ENCODE measurements around the gene BHMT2. TPM values are rescaled to one million over a fixed set of nuclear protein-coding genes. Genes with fewer than 3 reads are reported as not detected.
A peak's percentile ranks its signal among the peaks of the same experiment; 100 is the strongest.

The BHMT2 gene
- total and polyA plus RNA-seq, 3 donors from 2014 or later: 10.1 to 12.0 (median 10.1) TPM

- intact Hi-C loops (cut with DNase I; ENCODE audit: low total_unique reads): loop anchor here (5.0 to 10.0 kb wide), 2 partner anchors 107 to 331 kb away; no protein-coding TSS in a partner anchor
- H3K4me1 ChIP-seq: no peaks in the 10 kb centered on the region
- no peaks in the 10 kb centered on the region for H3K9me3 ChIP-seq
- H3K27me3 ChIP-seq: no peaks in the 10 kb centered on the region
- WGBS, 2 donors: 1 to 5% methylated on average over 11 of the region's 11 CpGs
- H3K27ac ChIP-seq: peak overlapping the region; percentile 47 to 63
- peak; percentile 54 to 72 (median 56) for TF ChIP-seq CTCF (IDR thresholded peaks at IDR 0.05)
- no peak for TF ChIP-seq POLR2A (IDR thresholded peaks at IDR 0.05)
- DNase-seq: peak; percentile 86
- H3K36me3 ChIP-seq (ENCODE audit: low read depth, missing control alignments): no peaks in the 10 kb centered on the region
- no peak overlapping the region for H3K4me3 ChIP-seq
Observed at GRCh38 chr5:79133657-79134451, 64.3 kb downstream of the BHMT2 start.

GRCh38 chr5:79135790-79136553 lies 66.4 kb downstream of the BHMT2 start:
- Histone ChIP-seq H3K4me3 (no peak overlapping the region), H3K27ac (no peak overlapping the region), H3K4me1 (no peaks in the 10 kb centered on the region), H3K27me3 (no peaks in the 10 kb centered on the region), H3K9me3 (no peaks in the 10 kb centered on the region), H3K36me3 (ENCODE audit: low read depth, missing control alignments) (no peaks in the 10 kb centered on the region)
- no peak for DNase-seq
- intact Hi-C loops (cut with DNase I; ENCODE audit: low total_unique reads): loop anchor here (10.0 kb wide), 1 partner anchor 329 kb away; no protein-coding TSS in a partner anchor
- 80 to 83% methylated on average over 5 of the region's 5 CpGs for WGBS, 2 donors
- no peak for TF ChIP-seq POLR2A (IDR thresholded peaks at IDR 0.05)
- no peak for TF ChIP-seq CTCF (IDR thresholded peaks at IDR 0.05)

- H3K9me3 ChIP-seq: no peaks in the 10 kb centered on the region
- H3K4me3 ChIP-seq: no peak overlapping the region
- no peak for DNase-seq
- 73 to 98% methylated on average over 2 of the region's 2 CpGs for WGBS, 2 donors
- TF ChIP-seq CTCF (IDR thresholded peaks at IDR 0.05): no peak
- TF ChIP-seq POLR2A (IDR thresholded peaks at IDR 0.05): no peak
- H3K27ac ChIP-seq: no peak overlapping the region
- H3K36me3 ChIP-seq (ENCODE audit: low read depth, missing control alignments): no peaks in the 10 kb centered on the region
- intact Hi-C loops (cut with DNase I; ENCODE audit: low total_unique reads): loop anchor here (10.0 kb wide), 1 partner anchor 328 kb away; no protein-coding TSS in a partner anchor
- H3K27me3 ChIP-seq: no peaks in the 10 kb centered on the region
- no peaks in the 10 kb centered on the region for H3K4me1 ChIP-seq
Observed at GRCh38 chr5:79136618-79137017, 67.1 kb downstream of the BHMT2 start.

Other genes with a start within 250 kb of the BHMT2 start
- gene ARSB, start 84.5 kb upstream of the BHMT2 start, total RNA-seq: 10 to 100 TPM; 11.8 to 12.9 TPM
- gene ARSB, start 84.5 kb upstream of the BHMT2 start, polyA plus RNA-seq (ENCODE audit: insufficient read depth, low read depth, low replicate concordance): 5.3 TPM
- 10 to 100 TPM in 1 of 2 donors, 1 to 10 TPM in 1; 3.8 to 18.0 TPM for gene DMGDH, start 93 bp upstream of the BHMT2 start, total RNA-seq
- 6.8 TPM for gene DMGDH, start 93 bp upstream of the BHMT2 start, polyA plus RNA-seq (ENCODE audit: insufficient read depth, low read depth, low replicate concordance)
- gene BHMT, start 42.0 kb downstream of the BHMT2 start, total RNA-seq: under 1 TPM in 1 of 2 donors, not detected in 1; 0.25 TPM
- gene BHMT, start 42.0 kb downstream of the BHMT2 start, polyA plus RNA-seq (ENCODE audit: insufficient read depth, low read depth, low replicate concordance): 1.3 TPM
- gene JMY, start 166.4 kb downstream of the BHMT2 start, total RNA-seq: 10 to 100 TPM; 26.6 to 31.6 TPM
- gene JMY, start 166.4 kb downstream of the BHMT2 start, polyA plus RNA-seq (ENCODE audit: insufficient read depth, low read depth, low replicate concordance): 13.6 TPM

All from testis (tissue), 3 donors.